Measurements from ENCODE around the gene IL11RA. TPM values are rescaled to one million over a fixed set of nuclear protein-coding genes. Genes with fewer than 3 reads are reported as not detected.

Gene IL11RA
- total RNA-seq, 1 donor from 2014 or later, result 32.9 TPM

DNA sequence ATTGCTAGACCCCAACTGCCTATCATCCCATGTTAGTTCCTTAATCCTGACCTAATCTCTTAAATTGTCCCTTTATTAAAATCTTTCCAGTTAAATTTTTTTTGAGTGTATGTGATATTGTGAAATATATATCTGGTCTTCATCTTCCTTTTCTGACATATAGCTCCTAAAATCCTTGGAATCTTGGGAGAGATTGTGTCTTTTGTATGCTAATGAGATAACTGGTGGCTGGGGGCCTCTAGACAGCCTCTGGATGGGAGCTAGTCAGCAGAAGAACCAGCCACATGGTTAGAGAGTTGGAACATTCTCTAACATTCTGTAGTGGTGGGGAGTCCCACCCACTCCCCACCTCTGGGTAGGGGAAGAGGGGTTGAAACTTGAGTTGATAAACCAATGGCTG, 42.8 kb downstream of the IL11RA start:
- TF ChIP-seq, protein P1, sequence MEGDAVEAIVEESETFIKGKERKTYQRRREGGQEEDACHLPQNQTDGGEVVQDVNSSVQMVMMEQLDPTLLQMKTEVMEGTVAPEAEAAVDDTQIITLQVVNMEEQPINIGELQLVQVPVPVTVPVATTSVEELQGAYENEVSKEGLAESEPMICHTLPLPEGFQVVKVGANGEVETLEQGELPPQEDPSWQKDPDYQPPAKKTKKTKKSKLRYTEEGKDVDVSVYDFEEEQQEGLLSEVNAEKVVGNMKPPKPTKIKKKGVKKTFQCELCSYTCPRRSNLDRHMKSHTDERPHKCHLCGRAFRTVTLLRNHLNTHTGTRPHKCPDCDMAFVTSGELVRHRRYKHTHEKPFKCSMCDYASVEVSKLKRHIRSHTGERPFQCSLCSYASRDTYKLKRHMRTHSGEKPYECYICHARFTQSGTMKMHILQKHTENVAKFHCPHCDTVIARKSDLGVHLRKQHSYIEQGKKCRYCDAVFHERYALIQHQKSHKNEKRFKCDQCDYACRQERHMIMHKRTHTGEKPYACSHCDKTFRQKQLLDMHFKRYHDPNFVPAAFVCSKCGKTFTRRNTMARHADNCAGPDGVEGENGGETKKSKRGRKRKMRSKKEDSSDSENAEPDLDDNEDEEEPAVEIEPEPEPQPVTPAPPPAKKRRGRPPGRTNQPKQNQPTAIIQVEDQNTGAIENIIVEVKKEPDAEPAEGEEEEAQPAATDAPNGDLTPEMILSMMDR (IDR thresholded peaks at IDR 0.05), result no peak
- Mint-ChIP-seq H3K4me3 (ENCODE audit: unreplicated experiment) (no peak overlapping the region), H3K9me3 (ENCODE audit: low read depth) (no peaks in the 10 kb centered on the region), H3K4me1 (ENCODE audit: low read depth) (no peaks in the 10 kb centered on the region), H3K36me3 (ENCODE audit: low read depth) (peaks cover 3% of the 10 kb centered on the region), H3K27me3 (ENCODE audit: low read depth) (peaks cover under 1% of the 10 kb centered on the region), H3K27ac (ENCODE audit: unreplicated experiment) (no peak overlapping the region)
- peak; percentile 2 for DNase-seq (ENCODE audit: low spot score)

DNA sequence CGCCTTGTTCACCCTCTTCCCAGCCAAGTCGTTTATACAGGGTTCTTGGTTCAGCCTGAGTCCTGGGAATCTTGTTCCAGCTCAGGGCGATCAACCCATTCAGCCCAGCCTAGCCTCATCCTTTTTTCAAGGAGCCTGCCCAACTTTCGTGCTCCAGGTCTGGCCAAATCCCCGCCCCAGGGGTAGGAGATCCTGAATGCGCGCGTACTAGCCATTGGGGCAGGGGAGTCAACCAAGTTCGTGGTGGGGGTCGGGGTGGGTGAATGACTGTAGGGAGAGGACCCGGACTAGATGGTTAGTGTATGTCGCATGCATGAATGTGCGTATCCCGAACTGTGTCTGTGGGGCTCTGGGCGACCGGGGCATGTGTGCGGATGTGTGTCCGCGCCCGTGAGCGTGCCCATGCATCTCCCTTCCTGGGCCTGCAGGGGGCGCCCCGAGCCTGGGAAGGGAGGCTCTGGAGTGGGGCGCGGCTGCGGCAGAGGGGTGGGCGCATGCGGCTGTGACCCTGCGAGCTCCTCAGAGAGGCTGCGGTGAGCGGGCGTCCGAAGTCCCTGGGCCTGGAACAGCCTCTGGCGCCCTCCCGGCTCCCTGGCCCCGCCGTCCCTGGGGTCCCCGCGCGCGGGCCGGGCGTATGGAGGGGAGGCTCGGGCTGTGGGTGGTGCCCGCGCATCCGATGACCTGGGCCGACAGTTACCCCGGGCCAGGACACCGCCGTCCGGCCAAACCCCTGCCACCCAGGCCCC, 49.2 kb downstream of the IL11RA start:
- Mint-ChIP-seq H3K9me3 (ENCODE audit: low read depth) (no peaks in the 10 kb centered on the region), H3K27me3 (ENCODE audit: low read depth) (peaks cover 8% of the 10 kb centered on the region), H3K36me3 (ENCODE audit: low read depth) (no peaks in the 10 kb centered on the region), H3K4me3 (ENCODE audit: unreplicated experiment) (peak overlapping the region; percentile 72), H3K27ac (ENCODE audit: unreplicated experiment) (no peak overlapping the region), H3K4me1 (ENCODE audit: low read depth) (peaks cover 9% of the 10 kb centered on the region)
- TF ChIP-seq, protein P1 (IDR thresholded peaks at IDR 0.05), result peak; percentile 90
- peak; percentile 86 for DNase-seq (ENCODE audit: low spot score)

- Mint-ChIP-seq H3K9me3 (ENCODE audit: low read depth) (no peaks in the 10 kb centered on the region), H3K36me3 (ENCODE audit: low read depth) (no peaks in the 10 kb centered on the region), H3K27ac (ENCODE audit: unreplicated experiment) (peak overlapping the region; percentile 62), H3K27me3 (ENCODE audit: low read depth) (peaks cover 8% of the 10 kb centered on the region), H3K4me3 (ENCODE audit: unreplicated experiment) (peak overlapping the region; percentile 72), H3K4me1 (ENCODE audit: low read depth) (peaks cover 9% of the 10 kb centered on the region)
- DNase-seq (ENCODE audit: low spot score), result peak; percentile 94
- TF ChIP-seq, protein P1 (IDR thresholded peaks at IDR 0.05), result peak; percentile 91
Observed at GRCh38 chr9:34701769-34702736, 50.1 kb downstream of the IL11RA start.

GRCh38 chr9:34707130-34707529, 55.1 kb downstream of the IL11RA start:
- TF ChIP-seq, protein P1 (IDR thresholded peaks at IDR 0.05), result no peak
- DNase-seq (ENCODE audit: low spot score), result no peak
- Mint-ChIP-seq H3K36me3 (ENCODE audit: low read depth) (peaks cover 4% of the 10 kb centered on the region), H3K27ac (ENCODE audit: unreplicated experiment) (no peak overlapping the region), H3K27me3 (ENCODE audit: low read depth) (peaks cover 6% of the 10 kb centered on the region), H3K4me1 (ENCODE audit: low read depth) (peaks cover under 1% of the 10 kb centered on the region), H3K9me3 (ENCODE audit: low read depth) (peaks cover 5% of the 10 kb centered on the region), H3K4me3 (ENCODE audit: unreplicated experiment) (no peak overlapping the region)

Measured in chondrocyte (in vitro differentiated cells).